HG02642 (cell line): ENCODE data around the gene LRCH1.

Experiments
- ATAC-seq: cut with Tn5 transposase; IDR thresholded peaks from one replicate; pipeline ENCODE4 v1.9.1; 2021; ENCODE audit warnings: mild to moderate bottlenecking; ENCODE audit not compliant: unreplicated experiment, poor library complexity

Gene LRCH1

GRCh38 chr13:46530084-46530935 is 22.7 kb upstream of the LRCH1 start:
- no peak for ATAC-seq

DNA sequence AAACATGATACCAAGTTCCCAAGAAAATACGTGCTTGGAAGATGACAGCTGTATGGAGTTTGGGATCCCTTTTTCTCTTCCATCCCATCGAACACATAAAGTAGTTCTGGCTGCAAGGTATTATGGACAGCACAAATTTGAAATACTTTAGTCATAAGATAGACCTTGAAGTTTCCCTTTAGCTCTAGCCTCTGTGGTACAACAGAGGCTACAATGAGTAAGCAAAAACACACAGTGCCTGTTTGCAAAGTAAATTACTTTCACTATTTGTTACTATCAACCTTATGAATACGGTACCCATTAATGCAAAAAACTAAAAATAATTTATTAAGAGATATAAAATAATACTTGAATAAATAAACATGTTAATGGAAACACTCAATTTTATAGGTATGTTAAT is 21.0 kb upstream of the LRCH1 start:
- ATAC-seq: peak; percentile 48

GRCh38 chr13:46535002-46535401 is 18.0 kb upstream of the LRCH1 start:
- ATAC-seq: no peak

- ATAC-seq: no peak
Measured at GRCh38 chr13:46535825-46536224, 17.1 kb upstream of the LRCH1 start.

GRCh38 chr13:46536341-46536740 is 16.6 kb upstream of the LRCH1 start:
- ATAC-seq: no peak

- ATAC-seq: no peak
Measured at GRCh38 chr13:46539231-46539630, 13.7 kb upstream of the LRCH1 start.

GRCh38 chr13:46541210-46541609 is 11.8 kb upstream of the LRCH1 start:
- no peak for ATAC-seq

- ATAC-seq: peak; percentile 50
Measured at GRCh38 chr13:46542833-46543232, 10.1 kb upstream of the LRCH1 start.

DNA sequence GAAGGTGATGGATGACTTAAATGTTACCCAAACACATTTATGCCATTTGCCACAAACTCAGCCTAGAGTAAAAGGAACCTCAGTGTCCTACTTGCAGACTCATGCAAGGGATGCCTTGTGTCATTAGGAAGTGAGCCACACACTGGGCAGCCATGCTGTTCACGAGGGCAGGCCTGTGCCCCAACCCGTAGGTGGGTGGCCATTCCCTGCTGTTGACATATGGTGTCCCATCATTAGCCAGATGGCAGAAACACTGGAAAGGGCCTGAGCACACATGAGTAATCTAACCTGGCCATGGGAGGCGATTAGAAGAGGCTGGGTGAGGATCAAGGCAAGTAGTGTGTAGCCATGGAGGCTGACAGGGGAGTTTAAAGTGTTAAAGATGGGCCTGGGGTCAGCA is 9.7 kb upstream of the LRCH1 start:
- ATAC-seq: no peak

- peak; percentile 71 for ATAC-seq
Measured at GRCh38 chr13:46544208-46544607, 8.8 kb upstream of the LRCH1 start.

GRCh38 chr13:46544811-46545210 is 8.2 kb upstream of the LRCH1 start:
- ATAC-seq: no peak

DNA sequence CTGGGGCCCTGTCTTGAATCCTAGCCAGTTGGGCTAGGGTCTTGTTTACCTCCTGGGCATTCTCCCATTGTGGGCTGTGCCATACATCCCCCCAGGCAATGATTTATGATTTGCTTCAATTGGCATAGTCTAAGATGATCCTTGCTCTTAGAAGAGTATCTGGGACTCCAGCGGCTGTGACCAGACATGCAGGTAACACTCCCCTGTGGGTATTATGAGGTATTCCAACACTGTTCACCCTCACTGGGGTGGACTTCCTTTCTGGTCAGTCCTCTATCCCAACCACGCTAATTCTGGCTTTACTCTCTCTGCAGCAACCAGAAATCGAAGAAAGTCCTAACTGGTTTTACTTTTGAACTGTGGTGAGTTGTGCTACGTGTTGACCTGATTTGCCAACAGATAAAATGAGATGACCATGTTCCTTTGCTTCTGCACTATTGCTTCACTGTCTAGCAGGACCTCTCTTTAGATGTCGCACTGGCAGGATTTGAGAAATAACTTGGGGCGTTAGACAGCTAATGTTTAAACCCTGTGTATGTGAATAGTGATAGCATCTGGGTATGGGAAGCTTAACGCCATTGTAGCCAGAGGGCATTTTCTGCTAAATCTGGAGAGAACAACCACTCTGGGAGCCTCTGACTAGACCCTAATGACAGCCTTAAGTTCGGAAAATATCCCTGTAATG is 6.7 kb upstream of the LRCH1 start:
- ATAC-seq: no peak

DNA sequence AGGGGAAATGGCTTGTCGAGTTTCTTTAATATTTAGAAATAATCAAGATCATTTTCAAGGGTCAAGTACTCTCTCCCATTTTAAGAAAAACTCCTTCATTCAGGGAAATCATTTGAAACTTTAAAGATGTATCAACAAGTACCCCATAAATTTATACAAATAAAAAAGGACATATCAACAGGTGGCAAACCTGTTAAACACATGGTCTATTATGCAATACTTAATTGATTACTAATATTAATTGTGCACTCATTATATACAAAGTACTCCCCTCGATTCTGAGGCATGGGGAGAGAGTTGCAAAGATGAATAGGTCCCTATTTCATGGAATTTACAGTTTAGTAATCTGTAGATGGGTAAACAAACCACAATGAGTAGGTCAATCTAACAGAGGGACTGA is 2.1 kb upstream of the LRCH1 start:
- no peak for ATAC-seq

DNA sequence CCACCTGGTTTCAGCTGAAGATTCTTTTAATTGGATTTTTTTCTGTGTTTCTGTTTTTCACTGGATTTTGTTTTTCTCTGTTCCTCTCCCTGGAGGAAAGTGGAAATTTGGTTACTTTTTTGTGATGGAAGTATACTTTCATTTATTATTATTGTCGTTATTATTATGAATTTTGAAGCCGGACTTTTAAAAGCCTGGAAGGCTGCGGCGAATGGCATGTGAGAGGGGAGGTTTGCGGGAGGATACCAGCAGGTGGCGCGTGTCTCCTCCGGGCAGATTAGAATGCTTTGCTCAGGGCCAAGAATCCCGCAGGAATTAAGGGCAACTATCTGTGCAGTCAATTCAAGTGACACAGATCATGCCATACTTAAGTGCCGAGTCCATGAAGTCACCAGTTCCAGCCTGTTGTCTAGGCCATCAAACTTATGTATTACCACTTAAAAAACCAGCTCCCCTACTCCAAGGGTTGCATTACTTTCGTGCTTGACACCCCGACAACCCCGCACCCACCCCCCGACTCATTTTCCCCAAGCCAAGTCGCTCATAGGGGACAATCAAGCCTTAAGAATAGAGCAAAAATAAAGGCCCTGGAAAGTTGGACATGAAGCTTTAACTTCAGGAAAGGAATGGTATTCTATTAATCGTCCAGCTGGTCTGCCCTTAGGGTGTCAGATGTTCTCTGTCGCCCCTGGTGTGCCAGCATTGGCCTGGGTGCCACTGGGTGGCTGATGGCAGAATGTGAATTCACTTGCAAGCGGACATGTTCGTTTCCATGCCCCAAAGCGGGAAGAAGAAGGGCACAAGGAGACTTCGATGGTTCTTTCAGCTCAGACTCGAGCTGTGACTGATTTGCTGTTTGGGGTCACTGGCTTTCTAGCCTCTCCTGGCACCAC is 1.3 kb upstream of the LRCH1 start:
- no peak for ATAC-seq

DNA sequence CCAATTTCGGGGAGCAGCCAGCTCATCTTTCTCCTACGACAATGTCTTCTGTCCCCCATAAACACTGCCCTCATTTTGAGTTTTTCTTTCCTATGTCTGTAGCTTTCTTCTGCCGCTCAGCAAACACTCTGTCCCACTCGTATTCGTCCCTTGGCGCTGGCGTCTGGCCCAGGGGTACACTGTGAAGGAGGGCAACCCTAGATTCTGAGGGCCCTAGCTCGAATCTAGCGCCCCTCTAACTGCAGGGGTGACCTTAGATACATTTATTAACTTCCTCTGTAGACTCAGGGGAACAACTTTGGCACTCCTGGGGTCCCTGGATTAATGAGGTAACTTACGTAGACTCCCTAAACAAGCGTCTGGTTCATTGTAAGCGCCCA is 677 bp upstream of the LRCH1 start:
- no peak for ATAC-seq

DNA sequence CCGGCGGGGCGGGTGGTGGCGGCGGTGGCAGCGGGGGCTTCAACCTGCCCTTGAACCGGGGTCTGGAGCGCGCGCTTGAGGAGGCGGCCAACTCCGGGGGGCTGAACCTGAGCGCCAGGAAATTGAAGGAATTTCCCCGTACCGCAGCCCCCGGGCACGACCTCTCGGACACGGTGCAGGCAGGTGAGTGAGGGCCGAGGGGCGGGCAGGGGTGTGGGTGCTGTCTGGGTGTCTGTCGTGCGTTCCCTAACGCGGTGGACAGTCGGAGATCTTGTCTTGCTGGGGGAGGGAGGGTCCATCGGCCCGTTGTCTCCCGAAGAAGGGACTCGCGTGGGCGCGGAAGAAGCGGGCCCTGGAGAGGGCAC is 533 bp downstream of the LRCH1 start:
- ATAC-seq: peak; percentile 7

DNA sequence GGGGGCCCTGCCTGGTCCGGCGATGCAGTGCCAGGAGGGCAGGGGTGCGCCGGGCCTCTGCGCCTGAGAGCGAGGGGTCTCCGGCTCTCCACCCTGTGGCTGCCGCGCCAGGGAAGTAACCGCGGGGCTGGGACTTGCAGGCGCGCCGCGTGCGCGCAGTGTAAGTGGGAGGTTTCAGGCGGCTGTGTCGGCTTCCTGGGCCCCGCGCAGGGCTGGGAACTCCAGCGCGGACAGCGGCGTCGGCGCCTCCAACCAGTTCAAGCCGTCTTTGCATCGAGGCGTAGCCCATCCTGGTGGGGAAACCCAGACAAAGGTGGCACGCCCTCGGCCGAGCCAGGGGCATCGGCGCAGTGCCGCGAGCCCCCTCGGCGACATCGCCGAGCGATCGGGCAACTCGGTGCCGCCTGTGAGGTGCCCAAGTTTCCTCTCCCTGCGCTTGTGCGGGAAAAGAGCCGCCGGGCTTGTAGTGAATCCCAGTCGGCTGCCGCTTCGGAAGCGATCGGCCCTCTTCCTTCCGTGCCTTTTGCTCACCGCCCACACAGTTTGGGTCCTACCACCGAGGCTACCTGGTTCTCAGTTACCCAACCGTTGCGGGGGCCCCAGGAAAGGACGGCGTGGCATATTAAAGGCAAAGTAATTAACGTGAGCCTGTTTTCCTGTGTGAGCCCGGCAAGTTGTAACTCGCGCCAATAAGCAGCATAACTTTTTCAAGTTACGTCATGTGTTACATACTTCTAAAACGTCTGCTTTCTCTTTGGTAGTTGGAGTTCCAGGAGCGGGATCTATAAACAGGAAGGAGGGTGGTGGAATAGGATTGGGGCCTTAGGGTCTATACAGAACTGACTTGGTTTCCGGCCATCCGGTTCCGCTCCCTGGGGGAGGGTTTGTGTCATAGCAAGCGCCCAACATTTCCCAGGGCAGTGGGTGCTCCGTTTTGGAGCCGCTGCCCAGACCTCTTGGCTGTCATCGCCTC is 1.2 kb downstream of the LRCH1 start:
- peak; percentile 48 for ATAC-seq

DNA sequence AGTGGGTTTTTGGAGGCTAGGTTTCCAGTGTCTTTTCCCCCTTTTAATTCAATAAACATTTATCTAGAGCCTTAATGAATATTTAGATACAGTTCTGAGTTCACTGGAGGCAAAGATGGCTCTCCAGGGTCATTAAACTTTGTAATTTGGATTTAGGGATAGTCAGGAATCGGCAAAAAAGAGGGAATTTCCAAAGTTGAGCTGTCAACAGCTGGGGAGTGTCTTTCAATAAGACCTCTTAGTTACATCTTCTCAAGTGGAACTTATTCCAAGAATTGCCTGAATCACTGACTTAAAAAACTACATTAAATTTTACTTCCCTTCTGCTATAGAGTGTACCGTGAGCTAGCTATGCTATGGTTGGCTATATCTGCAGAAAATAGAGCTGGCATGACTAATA is 2.0 kb downstream of the LRCH1 start:
- no peak for ATAC-seq

- no peak for ATAC-seq
Measured at GRCh38 chr13:46555722-46556417, 2.9 kb downstream of the LRCH1 start.
